ENCODE results near the gene LIPE. TPM values are rescaled to one million over a fixed set of nuclear protein-coding genes. Genes with fewer than 3 reads are reported as not detected.

The LIPE gene
- total RNA-seq, 1 experiment from 2014 or later: 17.1 TPM

- intact Hi-C loops (cut with micrococcal nuclease; ENCODE audit: unreplicated experiment): no loop called here
- H3K4me1 Mint-ChIP-seq (ENCODE audit: low read depth, unreplicated experiment): no peaks in the 10 kb centered on the region
- no peaks in the 10 kb centered on the region for H3K27me3 Mint-ChIP-seq (ENCODE audit: unreplicated experiment)
- BruUV-seq (replicated peaks): no TSS peak
- peaks cover 4% of the 10 kb centered on the region for H3K36me3 Mint-ChIP-seq (ENCODE audit: insufficient read depth, unreplicated experiment)
- H3K4me3 Mint-ChIP-seq (ENCODE audit: low read depth, unreplicated experiment): no peak overlapping the region
- no peak overlapping the region for H3K27ac Mint-ChIP-seq (ENCODE audit: unreplicated experiment)
- TF ChIP-seq CTCF (IDR thresholded peaks at IDR 0.05; ENCODE audit: unreplicated experiment): no peak
- no peak for DNase-seq
- no peaks in the 10 kb centered on the region for H3K9me3 Mint-ChIP-seq (ENCODE audit: low read depth, unreplicated experiment)
- CTCF ChIA-PET: no interaction called here
Measured at GRCh38 chr19:42353341-42354015, 73.7 kb downstream of the LIPE start.

GRCh38 chr19:42352301-42353259 is 74.6 kb downstream of the LIPE start:
- no peaks in the 10 kb centered on the region for H3K4me1 Mint-ChIP-seq (ENCODE audit: low read depth, unreplicated experiment)
- H3K27ac Mint-ChIP-seq (ENCODE audit: unreplicated experiment): no peak overlapping the region
- no TSS peak for BruUV-seq (replicated peaks)
- TF ChIP-seq CTCF (IDR thresholded peaks at IDR 0.05; ENCODE audit: unreplicated experiment): no peak
- peaks cover 4% of the 10 kb centered on the region for H3K36me3 Mint-ChIP-seq (ENCODE audit: insufficient read depth, unreplicated experiment)
- intact Hi-C loops (cut with micrococcal nuclease; ENCODE audit: unreplicated experiment): no loop called here
- CTCF ChIA-PET: no interaction called here
- no peak overlapping the region for H3K4me3 Mint-ChIP-seq (ENCODE audit: low read depth, unreplicated experiment)
- no peak for DNase-seq
- H3K9me3 Mint-ChIP-seq (ENCODE audit: low read depth, unreplicated experiment): no peaks in the 10 kb centered on the region
- H3K27me3 Mint-ChIP-seq (ENCODE audit: unreplicated experiment): no peaks in the 10 kb centered on the region

Other genes with a start within 250 kb of the LIPE start
- 67.5 and 78.3 TPM in 2 replicates for gene DEDD2, start 209.7 kb downstream of the LIPE start, total RNA-seq (2022)
- gene ZNF526, start 207.1 kb downstream of the LIPE start, total RNA-seq (2022): 25.4 and 32.3 TPM in 2 replicates
- 58.8 and 60.6 TPM in 2 replicates for gene GSK3A, start 184.8 kb downstream of the LIPE start, total RNA-seq (2022)
- 100 and 124 TPM in 2 replicates for gene ERF, start 172.3 kb downstream of the LIPE start, total RNA-seq (2022)
- 72.6 and 75.5 TPM in 2 replicates for gene CIC, start 158.1 kb downstream of the LIPE start, total RNA-seq (2022)
- 1.7 and 2.4 TPM in 2 replicates for gene PRR19, start 125.3 kb downstream of the LIPE start, total RNA-seq (2022)
- 68.3 and 72.4 TPM in 2 replicates for gene PAFAH1B3, start 124.8 kb downstream of the LIPE start, total RNA-seq (2022)
- 1.5 and 3.1 TPM in 2 replicates for gene TMEM145, start 114.1 kb downstream of the LIPE start, total RNA-seq (2022)
- gene MEGF8, start 101.8 kb downstream of the LIPE start, total RNA-seq (2022): 32.0 and 35.0 TPM in 2 replicates
- 1.6 TPM in 2 replicates for gene CNFN, start 37.1 kb downstream of the LIPE start, total RNA-seq (2022)
- gene CXCL17, start 15.6 kb upstream of the LIPE start, total RNA-seq (2022): 3.8 and 4.0 TPM in 2 replicates
- 132 and 159 TPM in 2 replicates for gene CEACAM1, start 101.1 kb upstream of the LIPE start, total RNA-seq (2022)
- not detected in 2 replicates for gene CEACAM8, start 167.5 kb upstream of the LIPE start, total RNA-seq (2022)